Neuronal stem cell (in vitro differentiated cells): ENCODE results near the gene ERI3.

Experiments
- DNase-seq: peaks from one replicate; pipeline ENCODE4 v3.0.0-alpha.2; 2013; ENCODE audit warnings: low spot score
- H2AFZ ChIP-seq: one replicate; pipeline ENCODE4 v1.6.1; 2013; ENCODE audit warnings: mild to moderate bottlenecking, low read length, inconsistent platforms
- H2AK5ac ChIP-seq: 2 replicates; pipeline ENCODE4 v1.6.1; 2013; ENCODE audit warnings: low read depth, mild to moderate bottlenecking, inconsistent platforms, low read length, moderate library complexity, mixed read lengths
- H2BK120ac ChIP-seq: 2 replicates; pipeline ENCODE4 v1.6.1; 2013; ENCODE audit warnings: low read depth, mild to moderate bottlenecking, inconsistent platforms, low read length, moderate library complexity, mixed read lengths
- H2BK12ac ChIP-seq: one replicate; pipeline ENCODE4 v1.6.1; 2013; ENCODE audit warnings: low read length, inconsistent platforms
- H2BK15ac ChIP-seq: 2 replicates; pipeline ENCODE4 v1.6.1; 2013; ENCODE audit warnings: mild to moderate bottlenecking, low read length, inconsistent platforms, mixed read lengths
- H2BK5ac ChIP-seq: one replicate; pipeline ENCODE4 v1.6.1; 2013; ENCODE audit warnings: inconsistent platforms, mild to moderate bottlenecking, low read length, moderate library complexity
- H3K14ac ChIP-seq: one replicate; pipeline ENCODE4 v1.6.1; 2013; ENCODE audit warnings: low read length, inconsistent platforms
- H3K18ac ChIP-seq: 2 replicates; pipeline ENCODE4 v1.6.1; 2013; ENCODE audit warnings: low read length, inconsistent platforms
- H3K23ac ChIP-seq: 2 replicates; pipeline ENCODE4 v1.6.1; 2013; ENCODE audit warnings: low read depth, mild to moderate bottlenecking, mixed read lengths, low read length, inconsistent platforms; ENCODE audit not compliant: poor library complexity
- H3K27ac ChIP-seq: replicated peaks from 3 replicates; pipeline ENCODE4 v1.5.1; 2013; ENCODE audit warnings: low read length, inconsistent platforms
- H3K27me3 ChIP-seq, 3 experiments: 2 replicates each; pipeline ENCODE4 v1.6.1; 2013; ENCODE audit warnings: low read length in 3 of 3, mild to moderate bottlenecking in 2 of 3, inconsistent platforms in 1 of 3, low read depth in 1 of 3, mixed read lengths in 1 of 3, moderate library complexity in 1 of 3; ENCODE audit not compliant: control insufficient read depth in 3 of 3, insufficient read depth in 3 of 3
- H3K36me3 ChIP-seq, 2 donors: replicated peaks in 1 of 2; 2 replicates each; pipeline ENCODE4 v1.6.1; 2013; ENCODE audit warnings: low read length in 2 of 2; ENCODE audit not compliant: control insufficient read depth in 2 of 2, insufficient read depth in 2 of 2
- H3K4ac ChIP-seq: 2 replicates; pipeline ENCODE4 v1.6.1; 2013; ENCODE audit warnings: inconsistent platforms, mild to moderate bottlenecking, low read length, moderate library complexity
- H3K4me1 ChIP-seq, 2 donors: 1 replicate in 1 of 2; 2 replicates in 1 of 2; pipeline ENCODE4 v1.6.1; 2013; ENCODE audit warnings: low read length in 2 of 2, low read depth in 1 of 2; ENCODE audit not compliant: control insufficient read depth in 2 of 2, insufficient read depth in 1 of 2
- H3K4me2 ChIP-seq: one replicate; pipeline ENCODE4 v1.6.1; 2013; ENCODE audit warnings: mild to moderate bottlenecking, low read length, inconsistent platforms; ENCODE audit not compliant: insufficient read depth, poor library complexity, severe bottlenecking
- H3K4me3 ChIP-seq, 2 donors: 2 replicates each; pipeline ENCODE4 v1.5.1; 2013; ENCODE audit warnings: low read length in 2 of 2, mild to moderate bottlenecking in 2 of 2, inconsistent platforms in 1 of 2, moderate library complexity in 1 of 2
- H3K79me1 ChIP-seq: one replicate; pipeline ENCODE4 v1.6.1; 2013; ENCODE audit warnings: low read depth, mild to moderate bottlenecking, inconsistent platforms, low read length, moderate library complexity
- H3K9ac ChIP-seq: one replicate; pipeline ENCODE4 v1.6.1; 2013; ENCODE audit warnings: mild to moderate bottlenecking, low read depth, low read length, inconsistent platforms; ENCODE audit not compliant: poor library complexity
- H3K9me3 ChIP-seq, 2 donors: replicated peaks in 1 of 2; 2 replicates each; pipeline versions ENCODE3 to v1.6.1; 2013; ENCODE audit warnings: low read length in 2 of 2, mild to moderate bottlenecking in 2 of 2, inconsistent platforms in 1 of 2, low read depth in 1 of 2, mixed read lengths in 1 of 2, moderate library complexity in 1 of 2; ENCODE audit not compliant: control insufficient read depth in 2 of 2, insufficient read depth in 1 of 2
- H4K8ac ChIP-seq: one replicate; pipeline ENCODE4 v1.6.1; 2013; ENCODE audit warnings: low read depth, mild to moderate bottlenecking, inconsistent platforms, low read length, moderate library complexity
- H4K91ac ChIP-seq: one replicate; pipeline ENCODE4 v1.6.1; 2013; ENCODE audit warnings: low read length, low read depth, mild to moderate bottlenecking, inconsistent platforms; ENCODE audit not compliant: poor library complexity
- WGBS, 2 donors: extraction: QIAGEN DNeasy Blood & Tissue Kit; methylation state at CpG; one replicate each; pipeline ENCODE4 v1.1.7; 2013; ENCODE audit warnings: missing lambda C conversion rate in 2 of 2, mixed read lengths in 1 of 2; ENCODE audit not compliant: insufficient read length in 2 of 2, insufficient replicate concordance in 1 of 2; ENCODE audit errors: extremely low coverage in 2 of 2; 5-methylcytosine and 5-hydroxymethylcytosine counted together

Gene ERI3

GRCh38 chr1:44218503-44219300 is 136.4 kb downstream of the ERI3 start:
- DNase-seq = no peak

GRCh38 chr1:44217809-44218410 is 137.1 kb downstream of the ERI3 start:
- Histone ChIP-seq H3K27ac (no peak overlapping the region), H3K36me3 (peaks cover 46 to 82% of the 10 kb centered on the region in 2 donors), H3K4me2 (no peak overlapping the region), H3K79me1 (peaks cover 2% of the 10 kb centered on the region), H3K9me3 (peaks cover 0 to under 1% of the 10 kb centered on the region in 2 donors), H3K18ac (no peak overlapping the region), H2AFZ (no peak overlapping the region), H3K4me1 (peaks cover 4 to 6% of the 10 kb centered on the region in 2 donors), H3K9ac (no peak overlapping the region), H3K14ac (no peak overlapping the region), H2BK15ac (no peak overlapping the region), H3K27me3 (no peaks in the 10 kb centered on the region), H3K4ac (no peak overlapping the region), H2AK5ac (no peak overlapping the region), H4K91ac (no peak overlapping the region), H2BK5ac (no peak overlapping the region), H3K23ac (no peak overlapping the region), H2BK120ac (no peak overlapping the region), H2BK12ac (no peak overlapping the region), H3K4me3 (no peak overlapping the region), H4K8ac (no peak overlapping the region)
- DNase-seq = peak; percentile 70
- WGBS, 2 donors = no CpG with 5 or more reads among the region's 4 CpGs

More at GRCh38 chr1:44218503-44219300, 136.4 kb downstream of the ERI3 start:
- peaks cover 46 to 86% of the 10 kb centered on the region in 2 donors for H3K36me3 ChIP-seq
- no peak overlapping the region for H3K4me2 ChIP-seq
- H3K14ac ChIP-seq = no peak overlapping the region
- H2BK15ac ChIP-seq = no peak overlapping the region
- H3K4me3 ChIP-seq = no peak overlapping the region
- no peak overlapping the region for H3K9ac ChIP-seq
- H3K18ac ChIP-seq = no peak overlapping the region
- peaks cover 2% of the 10 kb centered on the region for H3K79me1 ChIP-seq
- no peaks in the 10 kb centered on the region for H3K27me3 ChIP-seq
- no peak overlapping the region for H3K23ac ChIP-seq
- no CpG with 5 or more reads among the region's 24 CpGs for WGBS, 2 donors
- no peak overlapping the region for H2BK120ac ChIP-seq
- no peak overlapping the region for H4K91ac ChIP-seq
- H2BK12ac ChIP-seq = no peak overlapping the region
- H3K9me3 ChIP-seq = peaks cover 0 to 2% of the 10 kb centered on the region in 2 donors
- H3K4me1 ChIP-seq = peaks cover 4% of the 10 kb centered on the region in 2 donors
- H3K27ac ChIP-seq = no peak overlapping the region
- H3K4ac ChIP-seq = no peak overlapping the region
- H2BK5ac ChIP-seq = no peak overlapping the region
- no peak overlapping the region for H2AFZ ChIP-seq
- no peak overlapping the region for H2AK5ac ChIP-seq
- no peak overlapping the region for H4K8ac ChIP-seq

- H3K4me3 ChIP-seq = peak within 1 kb of the TSS; percentile 70 to 94
- H3K4me2 ChIP-seq = peak within 1 kb of the TSS; percentile 87
- H2AK5ac ChIP-seq = no peak within 1 kb of the TSS
- DNase-seq = peak; percentile 82
- H3K27me3 ChIP-seq = no peaks in the 10 kb centered on the region
- peak within 1 kb of the TSS; percentile 97 for H3K18ac ChIP-seq
- H2BK12ac ChIP-seq = no peak within 1 kb of the TSS
- no peaks in the 10 kb centered on the region for H3K9me3 ChIP-seq
- peaks cover 8% of the 10 kb centered on the region in 2 donors for H3K4me1 ChIP-seq
- H3K79me1 ChIP-seq = no peaks in the 10 kb centered on the region
- no peak within 1 kb of the TSS for H3K27ac ChIP-seq
- H4K8ac ChIP-seq = no peak within 1 kb of the TSS
- no peak within 1 kb of the TSS for H3K4ac ChIP-seq
- peaks cover 17 to 37% of the 10 kb centered on the region in 2 donors for H3K36me3 ChIP-seq
- H3K14ac ChIP-seq = no peak within 1 kb of the TSS
- no peak within 1 kb of the TSS for H2BK120ac ChIP-seq
- peak within 1 kb of the TSS; percentile 84 for H2BK5ac ChIP-seq
- peak within 1 kb of the TSS; percentile 65 for H3K9ac ChIP-seq
- no CpG with 5 or more reads among the region's 44 CpGs for WGBS, 2 donors
- H3K23ac ChIP-seq = peak within 1 kb of the TSS; percentile 95
- no peak within 1 kb of the TSS for H2BK15ac ChIP-seq
- peak within 1 kb of the TSS; percentile 87 for H4K91ac ChIP-seq
- peak within 1 kb of the TSS; percentile 91 for H2AFZ ChIP-seq
Observed at GRCh38 chr1:44213222-44214112, 141.6 kb downstream of the ERI3 start, which contains the start of gene DMAP1. DMAP1 (plus strand) TSS chr1:44213471; CDS start chr1:44213754, 283 bp downstream.
